K562 (cell line): Measurements from ENCODE around the gene SCYL1. TPM values are rescaled to one million over a fixed set of nuclear protein-coding genes. Genes with fewer than 3 reads are reported as not detected.
A peak's percentile ranks its signal among the peaks of the same experiment; 100 is the strongest.

Experiments
- ARID1B ChIP-seq: fragments of 450-650 bp; IDR thresholded peaks from 2 replicates; pipeline ENCODE4 v1.6.1; 2016; ENCODE audit warnings: antibody characterized with exemption, mild to moderate bottlenecking, inconsistent platforms
- C11orf30 ChIP-seq: fragments of 450-650 bp; IDR thresholded peaks from 2 replicates; pipeline ENCODE4 v1.6.1; 2016; ENCODE audit warnings: low read depth, mild to moderate bottlenecking
- EGR1 ChIP-seq: fragments of 450-650 bp; conservative IDR thresholded peaks from 2 replicates; pipeline ENCODE4 v1.6.1; 2017; ENCODE audit warnings: mild to moderate bottlenecking
- EZH2 ChIP-seq: IDR thresholded peaks from 2 replicates; pipeline ENCODE4 v1.6.1; 2012; ENCODE audit warnings: low read depth, mild to moderate bottlenecking, inconsistent platforms, low read length, borderline replicate concordance
- HES1 ChIP-seq: fragments of 450-650 bp; IDR thresholded peaks from 2 replicates; pipeline ENCODE4 v1.6.1; 2016; ENCODE audit warnings: low read depth, mild to moderate bottlenecking, moderate library complexity
- JUN ChIP-seq, 2 experiments: sonication (generic) in 1 of 2; formaldehyde crosslinking in 1 of 2; IDR thresholded peaks; 2 replicates each; pipeline versions ENCODE4 v1.6.1 to v1.8.0; 2012 to 2022; ENCODE audit warnings: borderline replicate concordance in 2 of 2, mild to moderate bottlenecking in 2 of 2, improper control_type of control experiment in 1 of 2, low read depth in 1 of 2, low read length in 1 of 2, missing genetic modification reagents in 1 of 2
- KDM2B ChIP-seq: fragments of 250-450 bp; sonication (Bioruptor Pico); IDR thresholded peaks from 2 replicates; pipeline ENCODE4 v1.8.0; 2021; ENCODE audit warnings: mild to moderate bottlenecking, moderate library complexity
- MCM3 ChIP-seq: fragments of 450-650 bp; IDR thresholded peaks from 2 replicates; pipeline ENCODE4 v1.6.1; 2016
- MED1 ChIP-seq: sonication (generic); formaldehyde crosslinking; IDR thresholded peaks from 2 replicates; pipeline ENCODE4 v1.8.1; 2023; ENCODE audit warnings: missing genetic modification reagents, borderline replicate concordance
- MIER1 ChIP-seq: fragments of 450-650 bp; IDR thresholded peaks from 2 replicates; pipeline ENCODE4 v1.6.1; 2016; ENCODE audit warnings: antibody characterized with exemption, mild to moderate bottlenecking, low read depth
- NCOA4 ChIP-seq: fragments of 450-650 bp; IDR thresholded peaks from 2 replicates; pipeline ENCODE4 v1.6.1; 2018; ENCODE audit warnings: mild to moderate bottlenecking; ENCODE audit not compliant: partially characterized antibody
- NFXL1 ChIP-seq: fragments of 450-650 bp; formaldehyde crosslinking; IDR thresholded peaks from 2 replicates; pipeline ENCODE4 v1.4.0; 2021; ENCODE audit warnings: mild to moderate bottlenecking
- NONO ChIP-seq, 2 experiments: fragments of 200-400 bp in 1 of 2; fragments of 450-650 bp in 1 of 2; formaldehyde crosslinking in 1 of 2; IDR thresholded peaks; 2 replicates each; pipeline ENCODE4 v1.6.1; 2017; ENCODE audit warnings: low read depth in 2 of 2, mild to moderate bottlenecking in 2 of 2, moderate library complexity in 2 of 2, low read length in 1 of 2
- PYGO2 ChIP-seq: fragments of 450-650 bp; IDR thresholded peaks from 2 replicates; pipeline ENCODE4 v1.6.1; 2016; ENCODE audit warnings: mild to moderate bottlenecking, missing genetic modification characterization, moderate library complexity, missing compliant biosample characterization
- SMAD4 ChIP-seq: fragments of 250-450 bp; sonication (Bioruptor Pico); conservative IDR thresholded peaks from 2 replicates; pipeline ENCODE4 v1.8.0; 2021; ENCODE audit warnings: inconsistent platforms, mild to moderate bottlenecking, moderate library complexity
- ZBTB40 ChIP-seq, 2 experiments: fragments of 450-650 bp in 1 of 2; sonication (generic) in 1 of 2; formaldehyde crosslinking in 1 of 2; IDR thresholded peaks; 2 replicates each; pipeline versions ENCODE4 v1.7.1 to v1.9.0; 2016 to 2022; ENCODE audit warnings: inconsistent platforms in 1 of 2, mild to moderate bottlenecking in 1 of 2, missing genetic modification reagents in 1 of 2
- ZNF561 ChIP-seq: fragments of 450-650 bp; formaldehyde crosslinking; conservative IDR thresholded peaks from 2 replicates; pipeline ENCODE4 v1.4.0; 2020; ENCODE audit warnings: mild to moderate bottlenecking, moderate library complexity
- polyA plus RNA-seq, 8 experiments: library from polyadenylated mRNA; depleted of rRNA in 4 of 8; stranded (reverse) in 5 of 8; unstranded in 3 of 8; fragments of >200 nt; fragmentation: Nextera tagmentation in 2 of 8; fragmentation: Illumina TruSeq in 1 of 8; extraction: Ambion mirVana in 2 of 8; extraction: Trizol in 1 of 8; gene quantifications; 2 replicates each; pipeline versions ENCODE4 v1.2.1 to v1.2.3, GENCODE V29; 2011 to 2014; ENCODE audit warnings: inconsistent platforms in 1 of 8, missing spikeins in 1 of 8
- total RNA-seq, 7 experiments: library from RNA; depleted of rRNA in 6 of 7; stranded (reverse); fragments of >200 nt in 6 of 7; fragmentation: Illumina TruSeq in 2 of 7; extraction: Trizol in 2 of 7; gene quantifications; 2 replicates each; pipeline versions ENCODE4 v1.2.1 to v1.2.3, GENCODE V29; 2011 to 2021; ENCODE audit warnings: low replicate concordance in 1 of 7
- TF ChIP-seq, protein P1 (sequence below): sonication (generic); formaldehyde crosslinking; IDR thresholded peaks from 2 replicates; pipeline ENCODE4 v1.8.0; 2022; ENCODE audit warnings: mild to moderate bottlenecking, missing genetic modification reagents

SCYL1 gene
- total and polyA plus RNA-seq, 9 of the 15 experiments (the other 6 are each of a cell fraction or from before 2014, with no cell fraction given) = 1.9 to 145 (median 57.6) TPM

DNA sequence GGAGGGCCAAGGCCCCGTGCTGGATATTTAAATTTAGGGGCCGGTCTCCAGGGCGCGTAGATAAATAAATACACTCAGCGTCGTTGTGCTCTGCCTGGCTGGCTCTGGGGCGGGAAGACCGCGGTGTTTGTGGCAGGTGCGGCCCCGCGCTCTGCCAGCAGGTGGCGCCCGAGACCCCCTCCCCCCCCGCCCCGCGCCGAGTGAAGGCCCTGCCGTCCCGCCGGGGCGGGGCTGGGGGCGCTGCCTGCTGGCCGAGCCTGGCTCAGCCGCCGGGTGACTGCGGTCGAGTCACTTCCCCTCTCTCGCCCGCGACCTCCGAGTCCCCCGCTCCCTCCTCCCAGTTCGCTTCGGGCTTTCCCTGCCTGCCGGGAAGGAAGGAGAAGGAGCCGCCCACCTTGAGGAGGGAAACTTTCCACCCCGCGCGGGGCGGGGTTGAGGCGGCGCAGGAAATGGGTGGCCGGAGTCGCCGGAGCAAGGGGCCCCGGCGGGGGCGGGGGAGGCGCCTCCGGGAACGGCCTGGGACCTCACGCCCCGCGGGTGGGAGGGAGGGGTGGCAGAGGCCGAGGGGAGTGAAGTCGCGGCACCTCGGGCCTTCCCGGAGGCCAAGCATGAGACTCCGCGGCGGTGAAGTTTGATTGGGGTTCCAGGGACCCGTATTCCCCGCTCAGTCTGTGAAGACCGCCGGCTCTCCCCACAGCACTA, 49.4 kb downstream of the SCYL1 start (continued):
- TF ChIP-seq NONO (IDR thresholded peaks at IDR 0.05; ENCODE audit: low read depth in 2 of 2, low read length in 1 of 2) (peak in 1 of 2 experiments; percentile 65; a peak in 1 of 4 replicates), ZBTB40 (IDR thresholded peaks at IDR 0.05) (0 out of 2 replicates have a peak, but pooled peaks have one; percentile 27), ZBTB40 (CRISPR knock-in tag; IDR thresholded peaks at IDR 0.05) (no peak), MCM3 (no peak), NFXL1 (CRISPR knock-in tag) (no peak), HES1 (no peak), NCOA4 (no peak), EGR1 (peak; percentile 86), JUN (IDR thresholded peaks at IDR 0.05; ENCODE audit: borderline replicate concordance, low read depth, low read length) (peak; percentile 26; the same call in 1 of the 2 replicates), JUN (CRISPR knock-in tag; IDR thresholded peaks at IDR 0.05; ENCODE audit: borderline replicate concordance) (no peak), ZNF561 (CRISPR knock-in tag) (no peak), SMAD4 (peak; percentile 94), EZH2 (no peak), MIER1 (no peak), C11orf30 (no peak), PYGO2 (tag) (no peak), KDM2B (CRISPR knock-in tag) (no peak), MED1 (CRISPR knock-in tag) (no peak), ARID1B (no peak)
- TF ChIP-seq, protein P1, sequence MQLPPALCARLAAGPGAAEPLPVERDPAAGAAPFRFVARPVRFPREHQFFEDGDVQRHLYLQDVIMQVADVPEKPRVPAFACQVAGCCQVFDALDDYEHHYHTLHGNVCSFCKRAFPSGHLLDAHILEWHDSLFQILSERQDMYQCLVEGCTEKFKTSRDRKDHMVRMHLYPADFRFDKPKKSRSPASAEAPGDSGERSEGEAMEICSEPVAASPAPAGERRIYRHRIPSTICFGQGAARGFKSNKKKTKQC (CRISPR knock-in tag) = no peak
